Neural cell (in vitro differentiated cells): ENCODE measurements around the gene ZCWPW1.

ENCODE experiments used
- POLR2AphosphoS5 ChIP-seq: IDR thresholded peaks from 2 replicates; pipeline ENCODE4 v1.6.1; 2012
- TF ChIP-seq, protein P1 (sequence below): fragments of 450-650 bp; IDR thresholded peaks from 2 replicates; pipeline ENCODE4 v1.5.1; 2014; ENCODE audit warnings: antibody characterized with exemption, mild to moderate bottlenecking, moderate library complexity; ENCODE audit not compliant: poor library complexity, severe bottlenecking

DNA sequence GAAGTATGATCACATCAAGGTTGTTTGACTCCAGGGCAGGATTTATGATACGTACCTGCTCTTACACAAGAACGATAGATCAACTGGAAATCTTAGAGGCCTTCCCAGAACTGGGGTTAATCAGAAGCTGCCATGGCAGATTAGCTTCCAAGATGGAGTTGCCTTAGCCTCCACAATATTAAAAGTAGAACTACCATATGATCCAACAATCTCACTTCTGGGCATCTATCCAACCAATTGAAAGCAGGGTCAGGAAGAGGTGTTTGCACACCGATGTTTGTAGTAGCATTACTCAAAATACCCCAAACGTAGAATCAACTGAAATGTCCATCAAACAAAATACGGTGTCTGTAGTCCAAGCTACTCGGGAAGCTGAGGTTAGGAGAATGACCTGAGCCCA, 64.0 kb downstream of the ZCWPW1 start:
- TF ChIP-seq POLR2AphosphoS5 = no peak
- TF ChIP-seq, protein P1, sequence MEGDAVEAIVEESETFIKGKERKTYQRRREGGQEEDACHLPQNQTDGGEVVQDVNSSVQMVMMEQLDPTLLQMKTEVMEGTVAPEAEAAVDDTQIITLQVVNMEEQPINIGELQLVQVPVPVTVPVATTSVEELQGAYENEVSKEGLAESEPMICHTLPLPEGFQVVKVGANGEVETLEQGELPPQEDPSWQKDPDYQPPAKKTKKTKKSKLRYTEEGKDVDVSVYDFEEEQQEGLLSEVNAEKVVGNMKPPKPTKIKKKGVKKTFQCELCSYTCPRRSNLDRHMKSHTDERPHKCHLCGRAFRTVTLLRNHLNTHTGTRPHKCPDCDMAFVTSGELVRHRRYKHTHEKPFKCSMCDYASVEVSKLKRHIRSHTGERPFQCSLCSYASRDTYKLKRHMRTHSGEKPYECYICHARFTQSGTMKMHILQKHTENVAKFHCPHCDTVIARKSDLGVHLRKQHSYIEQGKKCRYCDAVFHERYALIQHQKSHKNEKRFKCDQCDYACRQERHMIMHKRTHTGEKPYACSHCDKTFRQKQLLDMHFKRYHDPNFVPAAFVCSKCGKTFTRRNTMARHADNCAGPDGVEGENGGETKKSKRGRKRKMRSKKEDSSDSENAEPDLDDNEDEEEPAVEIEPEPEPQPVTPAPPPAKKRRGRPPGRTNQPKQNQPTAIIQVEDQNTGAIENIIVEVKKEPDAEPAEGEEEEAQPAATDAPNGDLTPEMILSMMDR = no peak
